Body of pancreas (tissue), 4 donors: ENCODE data around the gene RDH5.
"Not testable (repeated sequence)": the region's sequence is repeated elsewhere in the genome, so short reads cannot be mapped to it uniquely, and the experiment has no call there.

Source experiments
- CTCF ChIP-seq, 7 experiments: fragments of 450-650 bp in 4 of 7; fragments of 200-600 bp in 3 of 7; sonication (generic) in 3 of 7; IDR thresholded peaks; one replicate each; pipeline ENCODE4 v1.5.1; 2016 to 2019; ENCODE audit warnings: antibody characterized with exemption in 7 of 7
- POLR2A ChIP-seq, 3 donors: fragments of 450-650 bp; IDR thresholded peaks; one replicate each; pipeline ENCODE4 v1.6.1; 2016; ENCODE audit warnings: antibody characterized with exemption in 3 of 3, mild to moderate bottlenecking in 2 of 3

DNA sequence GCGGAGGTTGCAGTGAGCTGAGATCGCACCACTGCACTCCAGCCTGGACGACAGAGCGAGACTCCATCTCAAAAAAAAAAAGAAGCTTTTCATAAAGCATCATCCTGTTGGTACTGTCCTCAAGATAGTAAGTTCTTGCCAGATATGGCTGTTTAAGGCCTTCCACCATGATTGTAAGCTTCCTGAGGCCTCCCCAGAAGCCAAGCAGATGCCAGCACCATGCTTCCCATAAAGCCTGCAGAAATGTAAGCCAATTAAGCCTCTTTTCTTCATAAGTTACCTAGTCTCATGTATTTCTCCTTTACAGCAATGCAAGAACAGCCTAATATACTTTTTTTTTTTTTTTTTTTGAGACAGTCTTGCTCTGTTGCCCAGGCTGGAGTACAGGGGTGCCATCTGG lies 38.4 kb downstream of the RDH5 start:
- TF ChIP-seq CTCF, POLR2A (IDR thresholded peaks at IDR 0.05): not testable (repeated sequence)
